Measurements from ENCODE around the gene TMEM132C.

GRCh38 chr12:128587918-128588317 is 320.9 kb downstream of the TMEM132C start:
- TF ChIP-seq CTCF (IDR thresholded peaks at IDR 0.05) (no peak), POLR2A (IDR thresholded peaks at IDR 0.05) (no peak)

All from right lobe of liver (tissue), 4 donors.